Hematopoietic multipotent progenitor cell treated with erythropoietin and hydrocortisone succinate and interleukin-3 and kit ligand, for 6 days (in vitro differentiated cells): ENCODE measurements around the gene SDF4.
"Not testable (repeated sequence)": the region's sequence is repeated elsewhere in the genome, so short reads cannot be mapped to it uniquely, and the experiment has no call there.

Experiments
- DNase-seq: peaks from one replicate; pipeline ENCODE4 v3.0.0-alpha.2; 2015

Gene SDF4

DNA sequence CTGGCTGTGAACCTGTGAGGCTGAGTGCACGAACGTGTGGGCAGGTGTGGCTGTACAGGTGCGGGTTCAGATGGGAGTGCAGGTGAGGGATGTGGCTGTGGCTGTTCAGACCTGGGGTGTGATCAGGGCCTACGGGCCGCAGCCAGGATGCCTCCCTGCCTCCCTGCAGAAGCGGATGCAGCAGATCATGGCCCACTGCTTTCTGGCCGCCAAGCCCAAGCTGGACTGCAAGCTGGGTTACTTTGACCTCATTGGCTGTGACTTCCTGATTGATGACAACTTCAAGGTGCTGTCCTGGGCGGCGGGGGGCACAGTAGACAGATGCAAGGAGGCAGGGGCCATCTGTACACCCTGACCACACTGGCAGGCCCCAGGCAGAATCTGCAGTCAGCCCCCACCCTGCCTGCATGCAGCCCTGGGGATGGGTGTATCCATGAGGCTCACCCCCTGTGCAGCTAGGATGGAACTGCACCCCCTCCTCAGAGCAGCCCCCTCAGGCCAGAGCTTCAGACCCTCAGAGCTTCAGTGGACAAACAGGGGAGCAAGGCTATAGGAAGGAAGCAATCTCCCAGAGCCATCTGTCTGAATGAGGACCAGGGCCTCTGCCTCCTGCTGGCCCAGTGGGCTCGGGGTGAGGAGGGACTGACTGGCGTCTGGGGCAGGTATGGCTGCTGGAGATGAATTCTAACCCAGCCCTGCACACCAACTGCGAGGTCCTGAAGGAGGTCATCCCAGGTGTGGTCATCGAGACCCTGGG, 35.2 kb downstream of the SDF4 start:
- no peak for DNase-seq

- DNase-seq = not testable (repeated sequence)
Measured at GRCh38 chr1:1195726-1196125, 36.1 kb downstream of the SDF4 start.

- DNase-seq = no peak
Measured at GRCh38 chr1:1194723-1195122, 37.1 kb downstream of the SDF4 start.

DNA sequence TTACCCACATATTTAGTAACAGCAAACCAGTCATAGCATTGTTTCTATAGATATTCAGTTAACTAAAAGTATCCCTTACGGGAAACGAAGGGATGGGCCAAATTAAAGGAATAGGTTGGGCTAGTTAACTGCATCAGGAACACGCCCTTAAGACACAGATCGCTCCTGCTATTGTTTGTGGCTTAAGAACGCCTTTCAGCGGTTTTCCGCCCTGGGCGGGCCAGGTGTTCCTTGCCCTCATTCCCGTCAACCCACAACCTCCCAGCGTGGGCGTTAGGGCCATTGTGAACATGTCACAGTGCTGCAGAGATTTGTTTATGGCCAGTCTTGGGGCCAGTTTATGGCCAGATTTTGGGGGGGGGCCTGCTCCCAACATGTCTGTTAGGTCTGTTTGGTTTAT, 40.1 kb downstream of the SDF4 start:
- no peak for DNase-seq

DNA sequence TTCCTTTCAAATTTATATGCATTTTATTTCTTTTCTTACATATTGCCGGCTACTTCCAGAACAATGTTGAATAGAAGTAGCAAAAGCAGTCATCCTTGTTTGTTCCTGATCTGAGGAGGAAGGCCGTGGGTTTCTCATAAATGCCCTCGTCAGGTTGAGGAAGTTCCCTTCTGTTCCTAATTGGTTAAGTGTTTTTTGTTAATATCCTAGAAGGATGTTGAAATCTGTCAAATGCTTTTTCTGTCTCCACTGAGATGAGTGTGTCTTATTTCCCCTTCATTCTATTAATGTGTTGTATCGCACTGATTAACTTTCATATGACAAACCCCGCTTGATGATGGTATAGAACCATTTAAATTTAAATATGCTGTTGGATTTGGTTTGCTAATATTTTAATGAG, 42.7 kb downstream of the SDF4 start:
- DNase-seq = no peak

- no peak for DNase-seq
Measured at GRCh38 chr1:1187938-1188337, 43.9 kb downstream of the SDF4 start.

DNA sequence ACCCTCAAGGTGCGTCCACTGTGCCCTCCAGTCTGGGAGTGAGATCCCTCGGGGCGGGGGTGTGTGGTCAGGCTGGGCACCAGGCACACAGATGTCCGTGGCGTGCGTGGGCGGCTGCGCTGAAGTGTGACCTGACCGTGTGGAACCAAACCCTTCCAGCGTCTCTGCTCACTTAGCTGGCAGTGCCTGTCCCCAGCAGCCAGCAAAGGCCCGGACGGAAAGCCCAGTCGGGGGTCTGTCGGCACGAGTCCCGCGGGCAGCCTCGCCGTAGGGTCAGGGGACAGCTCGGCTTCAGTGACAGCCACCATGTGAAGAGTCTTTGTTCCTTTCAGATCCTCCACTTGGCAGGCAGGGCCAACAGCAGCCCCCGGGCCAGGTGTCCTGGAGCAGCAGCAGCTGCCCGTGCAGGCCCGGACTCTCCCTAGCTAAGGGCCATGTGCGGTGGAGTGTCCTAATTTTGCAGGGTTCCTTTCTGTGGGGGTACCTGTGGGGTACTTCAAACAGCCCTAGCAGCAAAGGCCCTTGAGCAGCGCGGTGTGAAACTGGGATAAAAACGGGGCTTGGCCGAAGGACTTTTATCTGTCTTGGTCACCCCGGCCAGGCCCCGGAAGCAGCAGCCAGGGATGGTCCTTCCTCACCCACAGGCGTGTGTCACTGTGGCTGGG, 46.6 kb downstream of the SDF4 start:
- no peak for DNase-seq

GRCh38 chr1:1183833-1184775, 47.7 kb downstream of the SDF4 start:
- DNase-seq = no peak

GRCh38 chr1:1183221-1183747, 48.5 kb downstream of the SDF4 start:
- no peak for DNase-seq

GRCh38 chr1:1182491-1183220, 49.1 kb downstream of the SDF4 start:
- DNase-seq = peak; percentile 34

- DNase-seq = no peak
Measured at GRCh38 chr1:1181938-1182410, 49.8 kb downstream of the SDF4 start.

GRCh38 chr1:1181129-1181937, 50.5 kb downstream of the SDF4 start:
- DNase-seq = no peak

DNA sequence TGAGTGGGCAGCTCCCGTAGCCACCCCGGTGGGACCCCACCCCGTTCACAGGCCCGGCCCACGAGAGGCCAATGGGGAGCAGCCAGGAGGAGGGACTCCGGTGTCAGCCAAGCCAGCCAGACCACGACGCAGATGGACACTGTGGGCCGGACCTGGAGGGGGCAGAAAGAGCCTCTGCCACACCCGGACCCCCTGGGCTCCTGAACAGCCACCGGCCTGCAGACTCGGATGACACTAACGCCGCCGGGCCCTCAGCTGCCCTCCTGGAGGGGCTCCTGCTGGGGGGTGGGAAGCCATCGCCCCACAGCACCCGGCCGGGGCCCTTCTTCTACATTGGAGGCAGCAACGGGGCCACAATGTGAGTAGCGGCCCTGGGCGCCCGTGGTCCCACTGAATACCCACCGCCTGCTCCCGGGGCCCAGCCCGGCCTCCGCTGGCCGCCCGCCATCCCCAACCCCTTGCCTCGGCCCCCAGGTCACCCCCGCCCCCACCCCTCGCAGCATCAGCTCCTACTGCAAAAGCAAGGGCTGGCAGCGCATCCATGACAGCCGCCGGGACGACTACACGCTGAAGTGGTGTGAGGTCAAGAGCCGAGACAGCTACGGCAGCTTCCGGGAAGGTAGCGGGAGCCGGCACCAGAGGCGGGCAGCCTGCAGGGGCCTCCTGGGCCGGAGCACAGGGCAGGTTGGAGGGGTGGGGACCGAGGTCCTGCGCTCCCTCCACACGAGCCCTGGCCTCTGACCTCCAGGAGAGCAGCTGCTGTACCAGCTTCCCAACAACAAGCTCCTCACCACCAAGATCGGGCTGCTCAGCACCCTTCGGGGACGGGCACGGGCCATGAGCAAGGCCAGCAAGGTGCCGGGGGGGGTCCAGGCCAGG, 51.6 kb downstream of the SDF4 start:
- DNase-seq = no peak

GRCh38 chr1:1179346-1179982, 52.3 kb downstream of the SDF4 start:
- no peak for DNase-seq

- no peak for DNase-seq
Measured at GRCh38 chr1:1178794-1179331, 52.9 kb downstream of the SDF4 start.

GRCh38 chr1:1177452-1178206, 54.2 kb downstream of the SDF4 start:
- no peak for DNase-seq

DNA sequence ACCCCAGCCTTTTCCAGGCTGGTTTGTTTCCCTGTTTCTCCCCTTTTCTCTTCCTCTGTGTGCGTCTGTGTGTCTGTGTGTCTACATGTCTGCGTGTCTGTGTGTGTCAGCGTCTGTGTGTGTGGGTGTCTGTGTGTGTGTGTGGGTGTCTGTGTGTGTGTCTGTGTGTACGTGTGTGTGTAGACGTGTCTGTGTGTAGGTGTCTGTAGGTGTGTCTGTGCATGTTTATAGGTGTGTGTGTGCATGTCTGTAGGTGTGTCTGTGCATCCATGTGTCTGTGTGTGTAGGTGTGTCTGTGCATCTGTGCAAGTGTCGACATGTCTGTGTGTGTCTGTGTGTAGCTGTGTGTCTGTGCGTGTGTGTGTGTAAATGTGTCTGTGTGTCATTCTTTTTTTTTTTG, 54.9 kb downstream of the SDF4 start:
- no peak for DNase-seq

DNA sequence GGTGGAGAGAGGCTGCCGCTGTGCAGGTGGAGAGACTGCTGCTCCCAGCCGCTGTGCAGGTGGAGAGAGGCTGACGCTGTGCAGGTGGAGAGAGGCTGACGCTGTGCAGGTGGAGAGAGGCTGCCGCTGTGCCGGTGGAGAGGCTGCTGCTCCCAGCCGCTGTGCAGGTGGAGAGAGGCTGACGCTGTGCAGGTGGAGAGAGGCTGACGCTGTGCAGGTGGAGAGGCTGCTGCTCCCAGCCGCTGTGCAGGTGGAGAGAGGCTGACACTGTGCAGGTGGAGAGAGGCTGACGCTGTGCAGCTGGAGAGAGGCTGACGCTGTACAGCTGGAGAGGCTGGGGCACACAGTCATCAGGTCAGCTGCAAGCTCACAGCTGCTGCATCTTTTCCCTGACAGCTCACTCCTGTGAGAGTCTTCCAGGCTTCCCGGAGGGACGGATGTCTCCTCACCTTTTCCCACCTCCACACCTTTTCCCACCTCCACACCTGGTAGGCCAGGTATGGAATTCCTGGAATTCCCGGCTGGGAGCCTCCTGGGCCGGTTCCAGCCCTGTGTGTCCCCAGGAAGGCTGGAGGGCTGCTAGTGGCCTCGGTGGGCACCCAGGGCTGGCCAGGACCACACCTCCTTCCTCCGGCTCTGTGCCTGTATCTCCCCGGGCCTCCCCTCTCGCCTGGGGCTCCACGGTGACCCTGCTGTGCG, 55.6 kb downstream of the SDF4 start:
- DNase-seq = not testable (repeated sequence)
